MG63 (cell line): ENCODE measurements around the gene GRP. TPM values are rescaled to one million over a fixed set of nuclear protein-coding genes. Genes with fewer than 3 reads are reported as not detected.

Source experiments
- DNase-seq: peaks from one replicate; pipeline ENCODE4 v3.0.0-alpha.2; 2020
- H3K27me3 ChIP-seq: fragments of 250-450 bp; sonication (Bioruptor Pico); 2 replicates; pipeline ENCODE4 v1.5.1; 2020; ENCODE audit warnings: mild to moderate bottlenecking, moderate library complexity
- H3K36me3 ChIP-seq: fragments of 250-450 bp; sonication (Bioruptor Pico); 2 replicates; pipeline ENCODE4 v1.5.1; 2020; ENCODE audit warnings: mild to moderate bottlenecking, moderate library complexity
- H3K4me3 ChIP-seq: fragments of 250-450 bp; sonication (Bioruptor Pico); 2 replicates; pipeline ENCODE4 v1.5.1; 2020; ENCODE audit warnings: mild to moderate bottlenecking, moderate library complexity
- H3K9me3 ChIP-seq: fragments of 250-450 bp; sonication (Bioruptor Pico); 2 replicates; pipeline ENCODE4 v1.5.1; 2020; ENCODE audit warnings: mild to moderate bottlenecking, moderate library complexity
- total RNA-seq: library from RNA; depleted of rRNA; stranded (reverse); fragments of >200 nt; shearing (Covaris generic); gene quantifications from 2 replicates; pipeline ENCODE4 v1.2.3, GENCODE V29; 2014; ENCODE audit warnings: low replicate concordance; rRNA removed

The GRP gene
- total RNA-seq, 1 experiment from 2014 or later = not detected

GRCh38 chr18:59272221-59272888, 52.4 kb downstream of the GRP start:
- DNase-seq = no peak
- Histone ChIP-seq H3K36me3 (no peaks in the 10 kb centered on the region), H3K27me3 (peaks cover 74% of the 10 kb centered on the region), H3K9me3 (no peaks in the 10 kb centered on the region), H3K4me3 (no peak overlapping the region)

DNA sequence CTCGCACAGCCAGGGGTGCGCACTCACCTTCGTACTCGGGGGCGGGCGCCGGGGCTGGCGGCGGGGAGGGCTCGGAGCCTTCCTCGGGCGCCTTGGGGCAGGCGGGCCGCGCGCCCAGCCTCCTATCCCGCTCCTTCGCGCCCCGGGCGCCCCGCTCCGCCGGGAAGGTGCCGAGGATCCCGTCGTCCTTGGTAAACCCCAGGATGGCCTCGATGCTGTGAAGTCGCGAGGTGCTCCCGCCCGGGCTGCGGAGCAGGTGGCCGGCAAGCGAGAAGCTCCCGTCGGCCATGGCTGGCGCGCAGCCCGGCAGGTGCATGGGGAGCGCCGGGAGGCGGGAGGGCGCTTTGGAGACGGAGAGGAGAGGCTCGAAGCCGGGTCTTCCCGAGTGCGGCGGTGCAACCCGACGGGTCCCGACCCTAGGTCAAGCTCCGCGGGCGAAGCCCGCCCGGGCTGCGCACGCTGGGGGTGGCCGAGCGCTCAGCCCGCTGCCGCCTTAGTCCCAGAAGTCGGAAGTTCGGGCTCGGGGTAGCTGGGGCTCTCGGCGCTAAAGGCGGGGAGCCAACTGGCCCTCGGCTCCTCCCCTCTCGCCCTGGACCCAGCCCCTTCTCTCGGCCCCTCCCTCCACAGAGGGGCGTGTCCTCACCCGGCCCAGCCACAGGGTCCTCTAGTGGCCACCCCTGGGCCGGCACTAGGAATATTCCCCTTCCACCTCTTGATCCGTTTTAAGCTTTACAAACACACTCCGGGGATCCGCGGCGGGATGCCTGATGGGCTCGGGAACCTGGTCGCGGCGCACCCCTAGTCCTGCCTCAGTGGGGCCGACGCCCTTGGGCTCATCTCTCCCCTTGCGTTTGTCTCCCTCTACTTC, 53.2 kb downstream of the GRP start, which contains the start of gene RAX:
Gene RAX (minus strand): TSS at position 564 of the 868 bp plus-strand sequence. CDS start 248 bp downstream, at position 316.
- DNase-seq = peak; percentile 44
- Histone ChIP-seq H3K27me3 (peaks cover 66% of the 10 kb centered on the region), H3K9me3 (no peaks in the 10 kb centered on the region), H3K36me3 (no peaks in the 10 kb centered on the region), H3K4me3 (0 out of 2 replicates have a peak within 1 kb of the TSS, but pooled peaks have one; percentile 18)

DNA sequence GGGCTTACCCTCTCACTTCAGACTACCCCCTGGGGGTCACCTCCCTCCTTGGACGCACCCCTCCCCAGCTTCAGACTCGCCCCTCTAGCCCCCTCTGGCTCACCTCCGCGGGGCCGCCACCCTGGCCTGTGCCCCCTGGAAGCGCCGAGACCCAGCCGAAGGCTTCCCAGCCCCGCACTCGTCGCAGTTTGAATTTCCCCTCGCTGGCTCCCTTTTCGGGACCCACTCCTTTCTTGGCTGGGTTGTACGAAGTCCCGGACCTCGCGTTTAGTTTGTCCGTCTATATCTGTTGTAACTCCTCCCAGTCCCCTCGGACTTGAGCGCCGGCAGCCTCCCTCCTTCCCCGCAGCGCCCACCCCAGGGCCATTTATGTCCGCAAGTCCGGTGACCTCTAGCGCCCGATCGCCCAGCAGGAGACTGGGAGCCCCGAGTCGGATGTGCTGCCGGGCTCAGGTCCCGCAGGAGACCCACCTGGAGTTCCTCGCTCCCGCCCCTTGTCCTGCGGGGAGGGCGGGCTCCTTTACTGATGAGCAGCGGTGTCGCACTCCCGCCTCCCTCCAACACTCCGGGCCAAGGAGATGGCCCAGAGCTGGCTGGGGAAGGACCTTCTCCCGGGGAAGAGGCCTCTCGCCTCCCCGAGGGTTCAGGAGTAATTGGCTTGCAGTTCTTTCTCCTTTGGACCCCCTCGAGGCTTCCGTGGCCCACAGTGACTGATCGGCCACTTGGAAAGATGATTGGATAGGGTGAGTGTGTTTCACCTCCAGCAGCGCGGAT, 54.0 kb downstream of the GRP start:
- H3K4me3 ChIP-seq = no peak overlapping the region
- peaks cover 61% of the 10 kb centered on the region for H3K27me3 ChIP-seq
- no peaks in the 10 kb centered on the region for H3K9me3 ChIP-seq
- no peaks in the 10 kb centered on the region for H3K36me3 ChIP-seq
- no peak for DNase-seq

DNA sequence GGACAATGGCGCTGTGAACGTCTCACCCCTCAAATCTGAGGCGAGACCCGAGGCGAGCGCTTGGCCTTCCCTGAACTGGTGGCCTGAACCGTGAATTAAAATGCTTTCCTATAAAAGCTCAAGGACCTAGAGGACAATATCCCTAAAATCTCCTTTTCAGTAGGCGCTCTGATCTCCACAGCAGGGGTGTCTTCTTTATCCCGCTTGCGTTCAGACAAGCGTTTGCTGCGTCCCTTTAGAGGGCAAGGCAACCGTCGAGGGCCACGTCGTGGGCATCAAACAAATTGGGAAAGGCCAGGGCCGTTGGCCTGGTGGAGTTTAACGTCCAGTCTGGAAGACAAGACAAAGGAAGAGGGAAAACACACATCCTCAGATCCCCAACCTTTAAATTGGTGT, 54.6 kb downstream of the GRP start:
- DNase-seq = no peak
- Histone ChIP-seq H3K9me3 (no peaks in the 10 kb centered on the region), H3K4me3 (no peak overlapping the region), H3K36me3 (no peaks in the 10 kb centered on the region), H3K27me3 (peaks cover 62% of the 10 kb centered on the region)

DNA sequence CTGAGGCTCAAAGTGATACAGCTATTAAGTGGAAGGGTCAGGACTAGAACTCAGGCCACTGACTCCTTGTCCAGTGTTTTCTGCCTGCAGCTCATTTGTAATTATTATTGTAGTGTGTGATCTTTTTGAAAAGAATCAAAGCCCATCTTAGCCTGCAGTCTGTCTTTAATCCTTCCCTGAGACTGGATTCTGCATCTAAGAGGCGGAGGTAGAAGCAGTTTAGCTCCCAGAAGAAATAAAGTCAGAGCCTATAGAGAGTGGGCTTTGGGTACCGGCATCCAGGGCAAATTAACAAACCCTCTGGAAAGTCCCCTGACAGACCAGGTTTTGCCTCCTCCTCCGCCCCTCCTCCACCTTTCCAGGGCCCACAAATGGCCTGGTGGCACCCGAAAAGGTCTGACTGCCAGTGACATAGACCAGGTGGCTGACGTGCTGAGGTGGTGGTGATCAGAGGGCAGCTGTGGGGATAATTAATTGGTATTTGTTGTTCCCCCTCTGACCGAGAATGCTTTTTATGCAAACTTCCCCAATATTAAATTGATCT, 55.5 kb downstream of the GRP start:
- no peak for DNase-seq
- Histone ChIP-seq H3K9me3 (no peaks in the 10 kb centered on the region), H3K36me3 (no peaks in the 10 kb centered on the region), H3K27me3 (peaks cover 57% of the 10 kb centered on the region), H3K4me3 (no peak overlapping the region)

GRCh38 chr18:59276047-59276446, 56.1 kb downstream of the GRP start:
- no peak for DNase-seq
- Histone ChIP-seq H3K36me3 (no peaks in the 10 kb centered on the region), H3K27me3 (peaks cover 54% of the 10 kb centered on the region), H3K9me3 (no peaks in the 10 kb centered on the region), H3K4me3 (no peak overlapping the region)

- H3K4me3 ChIP-seq = no peak overlapping the region
- H3K9me3 ChIP-seq = no peaks in the 10 kb centered on the region
- H3K27me3 ChIP-seq = peaks cover 50% of the 10 kb centered on the region
- DNase-seq = no peak
- no peaks in the 10 kb centered on the region for H3K36me3 ChIP-seq
These were observed 58.8 kb downstream of the GRP start for GRCh38 chr18:59278793-59279192.

GRCh38 chr18:59279193-59279592, 59.2 kb downstream of the GRP start:
- Histone ChIP-seq H3K27me3 (peaks cover 50% of the 10 kb centered on the region), H3K9me3 (no peaks in the 10 kb centered on the region), H3K4me3 (no peak overlapping the region), H3K36me3 (no peaks in the 10 kb centered on the region)
- DNase-seq = no peak

DNA sequence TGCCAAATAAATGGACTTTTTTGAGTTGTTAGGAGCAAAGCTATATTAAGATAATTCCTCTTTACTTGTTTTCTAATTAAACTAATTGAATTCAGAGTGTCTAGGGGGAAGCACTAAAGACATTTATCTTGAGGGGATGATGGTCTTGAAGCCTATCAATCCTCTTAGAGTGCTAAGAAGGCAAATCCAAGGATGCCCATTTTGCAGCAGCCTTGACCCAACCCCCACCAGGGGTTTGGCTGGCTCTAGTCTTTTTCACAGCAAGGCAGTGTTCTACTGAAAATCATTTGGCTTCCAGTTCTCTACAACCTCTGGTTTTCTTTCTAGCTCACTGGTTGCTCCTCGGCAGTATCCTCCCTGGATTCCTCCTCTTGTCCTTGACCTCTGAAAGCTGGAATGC, 59.8 kb downstream of the GRP start:
- peaks cover 51% of the 10 kb centered on the region for H3K27me3 ChIP-seq

More for the DNA sequence above, 59.8 kb downstream of the GRP start:
- Histone ChIP-seq H3K4me3 (no peak overlapping the region), H3K9me3 (no peaks in the 10 kb centered on the region), H3K36me3 (no peaks in the 10 kb centered on the region)
- no peak for DNase-seq

Other genes starting within 250 kb of the GRP start
- gene SEC11C, start 80.3 kb upstream of the GRP start, total RNA-seq = 48.1 and 57.1 TPM in 2 replicates
- not detected in 2 replicates for gene RAX, start 53.3 kb downstream of the GRP start, total RNA-seq
- gene CPLX4, start 98.5 kb downstream of the GRP start, total RNA-seq = not detected in 2 replicates
- gene LMAN1, start 139.1 kb downstream of the GRP start, total RNA-seq = 79.1 and 127 TPM in 2 replicates